ENCODE results near the gene DCDC2. TPM values are rescaled to one million over a fixed set of nuclear protein-coding genes. Genes with fewer than 3 reads are reported as not detected.
A peak's percentile ranks its signal among the peaks of the same experiment; 100 is the strongest.

DCDC2 gene
- total and polyA plus RNA-seq, 2 experiments from 2014 or later, result 0.06 TPM; not detected in 1

DNA sequence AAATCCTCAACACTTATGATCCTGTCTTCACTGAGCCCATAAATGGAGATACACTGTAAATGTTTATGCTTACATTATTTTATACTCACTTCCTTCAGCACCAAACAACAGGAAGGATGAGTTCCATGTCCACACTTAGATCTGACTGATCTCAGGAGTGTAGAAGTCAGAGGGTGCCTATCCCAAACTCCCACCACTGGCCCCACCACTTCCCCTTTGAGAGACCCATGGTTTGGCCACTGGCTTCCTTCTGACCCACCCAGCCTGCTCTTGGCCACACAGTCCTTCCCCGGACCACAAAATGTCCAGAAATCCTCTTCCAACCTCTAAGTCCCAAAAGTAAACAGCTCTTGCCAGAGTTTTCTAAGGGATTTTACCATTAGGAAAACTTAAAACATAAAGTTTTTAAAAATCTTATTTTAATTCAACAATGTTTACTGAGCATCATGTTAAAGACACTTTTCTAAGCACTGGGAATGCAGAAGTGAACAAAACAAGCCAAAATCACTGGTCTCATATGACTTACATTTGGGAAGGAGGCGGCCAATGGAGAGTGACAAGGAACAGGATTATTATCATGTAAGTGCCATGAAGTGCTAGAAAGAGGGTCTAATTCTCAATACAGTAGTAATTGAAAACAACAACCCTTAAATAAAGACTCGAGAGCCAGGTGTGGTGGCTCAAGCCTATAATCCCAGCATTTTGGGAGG is 128.0 kb downstream of the DCDC2 start:
- Histone ChIP-seq H3K27ac (no peak overlapping the region), H3K4me3 (no peak overlapping the region), H3K36me3 (no peaks in the 10 kb centered on the region), H3K27me3 (no peaks in the 10 kb centered on the region), H3K4me1 (ENCODE audit: low read depth) (peaks cover 4% of the 10 kb centered on the region), H3K9me3 (ENCODE audit: low read depth) (no peaks in the 10 kb centered on the region)
- no peak for DNase-seq (ENCODE audit: low read depth in 1 of 2, low spot score in 1 of 2)
- no peak for TF ChIP-seq CTCF (IDR thresholded peaks at IDR 0.05; ENCODE audit: low read depth, low read length)

- DNase-seq (ENCODE audit: low read depth in 1 of 2, low spot score in 1 of 2), result peak in 1 of 2 donors; percentile 75
- no peak for TF ChIP-seq CTCF (IDR thresholded peaks at IDR 0.05; ENCODE audit: low read depth, low read length)
Measured at GRCh38 chr6:24228681-24229255, 129.1 kb downstream of the DCDC2 start.

DNA sequence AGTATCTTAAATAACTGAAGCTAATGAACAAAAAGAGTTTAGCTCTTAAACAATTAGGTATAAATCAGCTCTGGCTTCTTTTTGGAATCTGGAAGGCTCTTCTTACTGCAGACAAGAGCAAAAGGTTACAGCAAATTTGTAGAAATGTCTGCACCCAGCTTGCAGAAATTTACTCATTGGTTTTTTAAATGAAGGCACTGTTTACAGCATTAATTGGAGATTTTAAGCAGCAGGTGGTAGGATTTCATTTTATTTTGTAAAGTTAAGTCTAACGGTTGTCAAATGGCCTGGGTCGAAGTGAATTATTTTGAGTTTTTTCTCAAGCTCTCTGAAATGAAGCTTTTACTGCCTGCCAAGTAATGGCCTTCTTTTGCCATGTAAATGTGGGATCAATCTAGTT is 129.7 kb downstream of the DCDC2 start:
- Histone ChIP-seq H3K36me3 (no peaks in the 10 kb centered on the region), H3K27ac (no peak overlapping the region), H3K4me3 (no peak overlapping the region), H3K9me3 (ENCODE audit: low read depth) (no peaks in the 10 kb centered on the region), H3K27me3 (no peaks in the 10 kb centered on the region), H3K4me1 (ENCODE audit: low read depth) (peaks cover 4% of the 10 kb centered on the region)
- DNase-seq (ENCODE audit: low read depth in 1 of 2, low spot score in 1 of 2), result no peak
- no peak for TF ChIP-seq CTCF (IDR thresholded peaks at IDR 0.05; ENCODE audit: low read depth, low read length)

More at GRCh38 chr6:24228681-24229255, 129.1 kb downstream of the DCDC2 start:
- Histone ChIP-seq H3K4me1 (ENCODE audit: low read depth) (peaks cover 4% of the 10 kb centered on the region), H3K27ac (no peak overlapping the region), H3K36me3 (no peaks in the 10 kb centered on the region), H3K27me3 (no peaks in the 10 kb centered on the region), H3K9me3 (ENCODE audit: low read depth) (no peaks in the 10 kb centered on the region), H3K4me3 (no peak overlapping the region)

DNA sequence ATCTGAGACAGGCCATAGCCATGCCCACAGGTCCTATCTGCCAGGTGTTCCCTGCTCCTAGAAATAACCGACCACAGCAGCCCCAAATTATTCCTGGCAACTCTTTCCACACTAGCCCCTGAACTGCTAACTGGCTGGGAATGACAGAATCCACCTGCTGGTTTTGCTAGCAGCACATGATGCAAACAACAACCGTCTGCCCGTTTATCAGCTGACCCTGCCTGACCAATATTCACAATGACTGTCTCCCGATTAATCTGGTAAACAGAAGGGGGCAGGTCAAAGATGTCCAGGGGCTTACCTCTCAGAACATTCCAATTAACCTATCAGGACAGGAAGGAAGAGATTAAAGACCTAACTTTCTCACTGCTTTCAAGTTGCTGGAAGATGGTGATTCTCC is 130.3 kb downstream of the DCDC2 start:
- DNase-seq (ENCODE audit: low read depth in 1 of 2, low spot score in 1 of 2), result peak in 1 of 2 donors; percentile 2
- Histone ChIP-seq H3K4me3 (no peak overlapping the region), H3K36me3 (no peaks in the 10 kb centered on the region), H3K4me1 (ENCODE audit: low read depth) (peaks cover 4% of the 10 kb centered on the region), H3K27ac (no peak overlapping the region), H3K9me3 (ENCODE audit: low read depth) (no peaks in the 10 kb centered on the region), H3K27me3 (no peaks in the 10 kb centered on the region)
- no peak for TF ChIP-seq CTCF (IDR thresholded peaks at IDR 0.05; ENCODE audit: low read depth, low read length)

DNA sequence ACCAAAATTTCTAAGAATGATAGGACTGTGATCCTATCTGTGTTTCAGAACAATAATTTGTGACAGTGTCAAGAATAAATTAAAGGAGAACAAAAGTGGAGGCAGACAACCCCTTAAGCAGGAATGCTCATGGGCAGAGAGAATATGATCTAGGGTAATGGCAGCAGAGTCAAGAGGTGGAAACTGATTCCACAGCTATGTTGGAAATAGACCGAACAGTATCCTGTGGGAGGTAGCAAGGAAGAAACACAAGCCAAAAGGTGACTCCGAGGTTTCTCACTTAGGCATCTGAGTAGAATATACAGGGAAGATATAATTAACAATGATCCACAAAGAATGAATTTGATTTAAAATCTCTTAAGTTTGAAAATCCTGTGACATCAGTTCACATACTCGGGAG is 131.3 kb downstream of the DCDC2 start:
- H3K27ac ChIP-seq, result no peak overlapping the region
- H3K27me3 ChIP-seq, result no peaks in the 10 kb centered on the region
- H3K36me3 ChIP-seq, result no peaks in the 10 kb centered on the region
- H3K4me1 ChIP-seq (ENCODE audit: low read depth), result peaks cover 3% of the 10 kb centered on the region
- H3K4me3 ChIP-seq, result no peak overlapping the region
- no peak for TF ChIP-seq CTCF (IDR thresholded peaks at IDR 0.05; ENCODE audit: low read depth, low read length)
- DNase-seq (ENCODE audit: low read depth in 1 of 2, low spot score in 1 of 2), result no peak
- H3K9me3 ChIP-seq (ENCODE audit: low read depth), result no peaks in the 10 kb centered on the region

Data from cardiac muscle cell (in vitro differentiated cells and primary cell).